Retinal pigment epithelial cell (primary cell): ENCODE measurements around the gene MTA2.

Experiments used
- DNase-seq: peaks from one replicate; pipeline ENCODE4 v3.0.0-alpha.2; 2010; ENCODE audit warnings: low read depth
- H3K4me3 ChIP-seq: 2 replicates; pipeline ENCODE4 v1.5.1; 2011; ENCODE audit warnings: mild to moderate bottlenecking, low read length, control low read depth, moderate library complexity
- CTCF ChIP-seq: conservative IDR thresholded peaks from 2 replicates; pipeline ENCODE4 v1.5.1; 2011; ENCODE audit warnings: low read depth, low read length, control low read depth, inconsistent platforms

Gene MTA2

GRCh38 chr11:62599901-62600300 lies 1.8 kb downstream of the MTA2 start:
- H3K4me3 ChIP-seq: peak overlapping the region; percentile 90
- no peak for DNase-seq

GRCh38 chr11:62599069-62599696 lies 2.5 kb downstream of the MTA2 start:
- DNase-seq: peak; percentile 98
- TF ChIP-seq CTCF: no peak
- H3K4me3 ChIP-seq: peak overlapping the region; percentile 38

More at GRCh38 chr11:62599901-62600300, 1.8 kb downstream of the MTA2 start:
- no peak for TF ChIP-seq CTCF

- no peak for TF ChIP-seq CTCF
- H3K4me3 ChIP-seq: no peak overlapping the region
Measured at GRCh38 chr11:62595124-62595523, 6.5 kb downstream of the MTA2 start.

GRCh38 chr11:62593434-62594044 lies 8.1 kb downstream of the MTA2 start:
- H3K4me3 ChIP-seq: no peak overlapping the region
- DNase-seq: no peak
- TF ChIP-seq CTCF: peak; percentile 72

More at GRCh38 chr11:62595124-62595523, 6.5 kb downstream of the MTA2 start:
- DNase-seq: no peak

- no peak for DNase-seq
- TF ChIP-seq CTCF: no peak
- no peak overlapping the region for H3K4me3 ChIP-seq
Measured at GRCh38 chr11:62592989-62593421, 8.7 kb downstream of the MTA2 start.

GRCh38 chr11:62592146-62592815 lies 9.4 kb downstream of the MTA2 start:
- no peak for TF ChIP-seq CTCF
- no peak for DNase-seq
- H3K4me3 ChIP-seq: peak overlapping the region; percentile 57
